HG02678 (cell line): ENCODE measurements around the gene CCDC18.
"Not testable (repeated sequence)": the region's sequence is repeated elsewhere in the genome, so short reads cannot be mapped to it uniquely, and the experiment has no call there.

Source experiments
- ATAC-seq: cut with Tn5 transposase; IDR thresholded peaks from one replicate; pipeline ENCODE4 v1.9.1; 2021; ENCODE audit warnings: mild to moderate bottlenecking, moderate library complexity; ENCODE audit not compliant: unreplicated experiment

Gene CCDC18

GRCh38 chr1:93180723-93181613, at the start of gene CCDC18:
TSS of gene CCDC18 (plus strand) at chr1:93180724. CDS start at chr1:93183362, 2,638 bp downstream.
- peak; percentile 4 for ATAC-seq

DNA sequence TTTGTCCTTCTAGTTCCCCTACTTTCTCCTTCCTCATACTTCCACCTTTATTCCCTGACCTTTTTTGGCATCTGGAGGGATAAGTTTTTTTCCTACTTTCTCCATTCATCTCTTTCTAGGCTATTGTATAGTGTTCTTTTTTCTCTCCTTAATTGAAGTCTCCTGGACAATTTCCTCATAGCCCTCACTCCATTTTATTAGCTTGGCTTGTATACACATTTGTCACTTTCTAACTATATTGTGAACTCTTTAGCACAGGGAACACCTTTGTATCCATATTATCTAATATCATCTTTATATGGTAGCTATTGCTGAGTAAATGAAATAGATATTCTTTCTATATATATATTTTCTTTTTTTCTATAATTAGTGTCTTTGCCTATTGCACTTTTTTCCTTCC, 47.9 kb upstream of the CCDC18 start:
- ATAC-seq, result no peak

DNA sequence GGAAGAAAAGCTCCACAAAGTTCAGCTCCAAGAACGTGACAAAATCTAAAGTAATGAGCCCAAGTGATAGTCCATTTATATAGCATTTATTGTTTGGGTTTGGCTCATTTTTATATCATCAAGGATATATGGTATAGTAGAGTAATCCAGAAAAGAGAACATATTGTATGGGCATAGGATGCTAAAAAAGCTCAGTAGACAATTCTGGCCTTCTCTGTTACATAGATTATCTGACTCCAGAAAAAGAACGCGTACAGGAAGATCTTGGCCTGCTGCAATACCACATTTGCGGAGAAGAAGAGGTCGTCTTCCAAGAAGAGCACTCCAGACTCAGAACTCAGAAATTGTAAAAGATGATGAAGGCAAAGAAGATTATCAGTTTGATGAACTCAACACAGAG, 44.1 kb upstream of the CCDC18 start:
- ATAC-seq, result no peak

DNA sequence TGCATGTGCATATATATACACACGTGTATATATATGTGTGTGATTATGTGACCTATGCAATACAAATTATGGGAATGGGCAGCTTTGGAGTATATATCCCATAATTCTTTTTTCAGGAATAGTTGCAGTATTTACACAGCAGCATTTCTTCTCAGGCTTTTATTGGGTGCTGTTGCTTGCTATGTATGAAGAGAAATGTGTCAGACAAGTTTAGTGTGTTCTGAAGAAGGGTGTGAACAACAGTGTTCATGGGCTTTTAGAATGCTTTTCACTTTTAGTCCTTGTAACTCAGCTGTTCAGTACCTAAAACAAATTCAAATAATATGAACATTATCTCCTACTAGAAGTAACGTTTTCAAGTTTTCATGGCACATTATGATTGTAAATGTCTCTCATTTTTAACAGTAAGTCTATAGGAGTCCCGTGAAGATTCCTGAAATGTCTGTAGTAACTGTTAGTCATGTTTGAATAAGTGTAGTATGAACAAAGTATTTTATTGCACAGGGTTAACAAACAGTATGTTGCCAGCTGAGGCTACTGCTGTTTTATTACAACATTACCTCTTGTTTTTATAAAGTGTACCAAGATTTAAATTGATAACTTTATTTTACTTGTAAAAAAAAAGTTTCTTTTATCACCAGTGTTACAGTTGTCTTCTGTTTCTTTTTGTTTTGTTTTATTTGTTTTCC, 42.8 kb upstream of the CCDC18 start:
- no peak for ATAC-seq

DNA sequence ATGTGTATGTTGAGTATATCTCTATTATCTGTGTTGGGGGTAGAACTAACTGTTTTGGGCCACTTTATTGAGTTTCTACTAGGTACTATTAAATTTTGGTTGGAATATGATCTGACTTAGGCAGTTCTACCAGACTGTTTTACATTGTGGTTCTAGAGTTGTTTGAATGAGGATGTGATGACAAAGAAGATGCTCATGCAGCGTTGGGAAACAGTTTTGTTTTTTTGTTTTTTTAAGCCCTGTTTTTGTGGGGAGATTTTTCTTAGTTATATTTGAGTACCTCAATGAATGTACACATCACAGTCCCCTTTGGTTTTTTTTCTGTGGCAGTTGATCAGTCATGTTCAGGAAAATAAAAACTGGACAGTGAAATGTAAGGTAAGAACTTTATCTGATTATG, 40.4 kb upstream of the CCDC18 start:
- ATAC-seq, result no peak

- ATAC-seq, result no peak
These were observed 38.4 kb upstream of the CCDC18 start for GRCh38 chr1:93142161-93142560.

DNA sequence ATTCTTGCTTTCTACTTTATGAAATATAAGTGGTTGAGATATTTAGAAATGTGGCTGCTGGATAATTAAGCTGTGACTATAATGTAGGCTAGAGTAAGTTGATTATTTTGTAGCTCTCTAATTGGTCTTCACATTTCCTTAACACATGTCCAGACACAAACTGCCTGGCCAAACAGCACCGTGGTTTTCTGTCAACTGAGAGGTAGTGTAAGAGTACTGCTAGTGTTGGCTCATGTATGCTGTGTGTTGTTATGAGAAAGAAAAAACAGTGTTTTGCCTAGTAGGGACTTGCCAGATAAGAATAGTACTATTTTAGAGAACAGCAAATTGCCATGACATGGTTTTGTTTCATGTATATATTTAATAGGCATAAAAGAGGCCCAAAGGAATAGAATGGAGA, 37.4 kb upstream of the CCDC18 start:
- ATAC-seq, result no peak

DNA sequence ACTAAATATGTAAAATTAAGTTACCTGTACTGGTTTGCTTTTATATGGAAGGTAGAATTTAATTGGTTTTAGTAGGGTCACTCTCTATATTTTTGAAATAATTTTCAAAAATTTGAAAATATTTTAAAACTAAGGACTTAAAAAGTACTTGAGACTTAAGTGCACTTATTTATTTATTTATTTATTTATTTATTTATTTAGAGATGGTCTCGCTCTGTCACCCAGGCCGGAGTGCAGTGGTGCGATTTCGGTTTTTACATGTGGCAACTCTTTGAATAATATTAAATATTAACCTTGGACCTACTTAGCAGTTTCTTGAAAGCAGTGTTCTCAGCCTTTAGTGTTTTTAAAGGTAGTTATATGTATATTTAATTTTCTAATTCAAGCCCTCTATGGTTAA, 36.8 kb upstream of the CCDC18 start:
- no peak for ATAC-seq

GRCh38 chr1:93148001-93148400, 32.5 kb upstream of the CCDC18 start:
- ATAC-seq, result no peak

DNA sequence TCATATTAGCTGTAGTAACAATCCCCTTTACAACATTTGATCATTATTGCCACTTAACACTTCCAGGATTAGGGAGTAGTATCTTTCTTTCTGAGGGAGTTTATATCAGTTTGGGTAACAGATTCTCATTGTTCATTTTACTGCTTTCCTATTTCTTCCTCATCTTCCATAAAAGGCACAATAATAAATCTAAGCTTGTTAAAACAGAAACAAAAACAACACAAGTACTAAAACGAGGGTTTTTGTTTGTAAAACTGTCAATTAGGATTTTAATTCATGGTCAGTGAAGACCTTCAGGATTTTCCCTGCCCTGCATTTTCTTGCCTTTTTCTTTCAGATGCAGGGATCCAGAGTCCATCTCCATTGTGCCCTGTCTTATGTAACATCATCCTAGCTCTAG, 29.8 kb upstream of the CCDC18 start:
- no peak for ATAC-seq

GRCh38 chr1:93151474-93151873, 29.1 kb upstream of the CCDC18 start:
- no peak for ATAC-seq

DNA sequence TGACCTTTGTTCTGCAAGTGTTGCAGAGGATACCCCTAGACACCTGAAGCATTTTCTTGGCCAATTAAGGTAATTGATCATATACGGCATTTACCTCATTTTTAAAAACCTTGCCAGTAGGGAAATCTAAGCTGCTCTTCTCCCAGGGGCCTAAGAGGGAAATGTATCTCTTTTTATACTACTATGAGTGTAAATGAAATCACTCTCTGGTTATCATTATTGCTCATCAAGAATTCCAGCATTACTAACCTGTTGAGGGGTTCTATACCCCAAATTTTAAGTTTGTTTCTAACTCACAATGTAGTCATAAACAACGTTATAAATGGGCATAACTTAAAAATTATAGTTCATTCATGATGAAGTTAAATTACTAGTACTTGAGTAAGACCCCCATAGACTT, 27.7 kb upstream of the CCDC18 start:
- ATAC-seq, result no peak

GRCh38 chr1:93154898-93155297, 25.6 kb upstream of the CCDC18 start:
- ATAC-seq, result no peak

DNA sequence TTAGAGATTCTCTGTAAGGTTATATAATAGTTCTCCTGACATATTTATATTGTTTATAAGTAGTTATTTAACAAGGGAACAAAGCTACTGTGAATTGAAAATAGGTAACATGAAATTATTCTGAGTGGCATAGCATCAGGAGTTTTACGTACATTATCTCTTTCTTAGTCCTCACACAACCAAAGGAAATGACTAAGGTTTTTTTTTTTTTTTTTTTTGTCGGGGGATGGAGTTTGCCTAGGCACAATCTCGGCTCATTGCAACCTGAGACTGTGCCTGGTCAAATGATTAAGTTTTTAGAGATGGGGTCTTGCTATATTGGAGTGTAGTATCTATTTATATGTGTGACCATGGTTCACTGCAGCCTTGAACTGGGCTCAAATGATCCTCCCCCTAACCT, 25.2 kb upstream of the CCDC18 start:
- no peak for ATAC-seq

DNA sequence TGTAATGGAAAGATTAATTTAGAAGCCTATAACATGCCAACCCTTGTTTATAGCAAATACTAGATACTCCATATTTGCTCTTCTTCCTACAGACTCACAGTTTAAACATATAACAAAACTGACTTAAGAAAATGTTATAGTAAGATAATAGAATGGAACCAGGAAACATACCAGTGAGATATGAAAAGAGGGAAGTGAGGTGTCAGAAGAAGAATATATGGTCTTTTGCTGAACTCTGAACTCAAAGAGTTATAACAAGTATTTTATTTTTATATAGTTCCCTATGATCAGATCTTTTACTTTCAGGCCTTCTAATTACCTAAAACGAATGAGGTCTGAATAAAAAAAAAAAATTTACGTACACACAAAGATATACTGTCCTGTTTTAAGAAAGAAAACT, 21.2 kb upstream of the CCDC18 start:
- no peak for ATAC-seq

DNA sequence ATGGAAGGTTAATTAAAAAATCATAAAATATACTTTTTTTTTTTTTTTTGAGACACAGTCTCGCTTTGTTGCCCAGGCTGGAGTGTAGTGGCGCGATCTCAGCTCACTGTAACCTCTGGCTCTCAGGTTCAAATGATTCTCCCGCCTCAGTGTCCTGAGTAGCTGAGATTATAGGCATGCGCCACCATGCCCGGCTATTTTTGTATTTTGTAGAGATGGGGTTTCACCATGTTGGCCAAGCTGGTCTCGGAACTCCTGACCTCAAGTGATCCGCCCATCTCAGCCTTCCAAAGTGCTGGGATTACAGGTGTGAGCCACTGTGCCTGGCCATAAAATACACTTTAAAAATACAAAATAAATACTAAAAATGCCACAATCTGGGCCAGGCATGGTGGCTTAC, 17.2 kb upstream of the CCDC18 start:
- not testable (repeated sequence) for ATAC-seq

DNA sequence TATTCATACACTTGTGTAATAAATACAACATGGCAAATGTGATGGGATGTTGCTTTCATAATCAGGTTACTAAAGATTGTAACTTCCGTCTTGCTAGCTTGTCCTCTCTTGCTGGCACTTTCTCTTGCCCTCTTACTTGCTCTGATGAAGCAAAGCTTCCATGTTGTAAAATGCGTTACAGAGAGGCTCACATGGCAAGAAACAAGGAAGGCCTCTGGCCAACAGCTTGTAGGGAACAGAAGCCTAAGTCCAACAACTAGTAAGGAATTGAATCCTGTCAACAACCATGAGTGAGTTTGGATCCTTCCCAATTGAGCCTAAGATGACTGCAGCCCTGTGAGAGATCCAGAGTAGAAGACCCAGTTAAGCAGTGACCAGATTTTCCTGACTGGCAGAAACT, 15.7 kb upstream of the CCDC18 start:
- no peak for ATAC-seq

DNA sequence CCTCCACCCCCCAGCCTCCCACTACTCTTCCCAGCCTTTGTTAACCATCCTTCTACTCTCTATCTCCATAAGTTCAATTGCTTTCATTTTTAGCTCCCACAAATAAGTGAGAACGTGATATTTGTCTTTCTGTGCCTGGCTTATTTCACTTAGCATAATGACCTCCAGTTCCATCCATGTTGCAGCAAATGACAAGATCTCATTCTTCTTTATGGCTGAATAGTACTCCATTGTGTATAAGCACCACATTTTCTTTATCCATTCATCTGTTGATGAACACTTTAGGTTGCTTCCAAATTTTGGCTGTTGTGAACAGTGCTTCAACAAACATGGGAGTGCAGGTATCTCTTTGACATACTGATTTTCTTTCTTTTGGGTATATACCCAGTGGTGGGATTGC, 14.6 kb upstream of the CCDC18 start:
- not testable (repeated sequence) for ATAC-seq

GRCh38 chr1:93167006-93167405, 13.5 kb upstream of the CCDC18 start:
- no peak for ATAC-seq

GRCh38 chr1:93170141-93170678, 10.3 kb upstream of the CCDC18 start:
- not testable (repeated sequence) for ATAC-seq

- no peak for ATAC-seq
These were observed 8.9 kb upstream of the CCDC18 start for GRCh38 chr1:93171549-93172034.

DNA sequence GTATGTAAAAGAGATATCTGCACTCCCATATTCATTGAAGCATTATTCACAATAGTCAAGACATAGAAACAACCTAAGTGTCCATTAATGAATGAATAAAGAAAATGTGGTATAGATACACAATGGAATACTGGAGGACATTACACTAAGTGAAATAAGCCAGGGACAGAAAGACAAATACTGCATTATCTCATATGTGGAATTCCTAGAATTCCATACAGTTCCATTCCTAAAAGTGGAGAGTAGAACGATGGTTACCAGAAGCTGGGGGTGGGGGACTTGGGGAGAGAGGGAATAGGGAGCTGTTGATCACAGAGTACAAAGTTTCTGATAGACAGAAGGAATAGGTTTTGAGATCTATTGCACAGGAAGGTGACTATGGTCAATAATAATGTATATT, 7.7 kb upstream of the CCDC18 start:
- no peak for ATAC-seq
